EH (cell line): ENCODE measurements around the gene MAP2K6.
A peak's percentile ranks its signal among the peaks of the same experiment; 100 is the strongest.

Experiments used
- DNase-seq: peaks from one replicate; pipeline ENCODE4 v3.0.0-alpha.2; 2015; ENCODE audit warnings: low read depth

MAP2K6 gene

DNA sequence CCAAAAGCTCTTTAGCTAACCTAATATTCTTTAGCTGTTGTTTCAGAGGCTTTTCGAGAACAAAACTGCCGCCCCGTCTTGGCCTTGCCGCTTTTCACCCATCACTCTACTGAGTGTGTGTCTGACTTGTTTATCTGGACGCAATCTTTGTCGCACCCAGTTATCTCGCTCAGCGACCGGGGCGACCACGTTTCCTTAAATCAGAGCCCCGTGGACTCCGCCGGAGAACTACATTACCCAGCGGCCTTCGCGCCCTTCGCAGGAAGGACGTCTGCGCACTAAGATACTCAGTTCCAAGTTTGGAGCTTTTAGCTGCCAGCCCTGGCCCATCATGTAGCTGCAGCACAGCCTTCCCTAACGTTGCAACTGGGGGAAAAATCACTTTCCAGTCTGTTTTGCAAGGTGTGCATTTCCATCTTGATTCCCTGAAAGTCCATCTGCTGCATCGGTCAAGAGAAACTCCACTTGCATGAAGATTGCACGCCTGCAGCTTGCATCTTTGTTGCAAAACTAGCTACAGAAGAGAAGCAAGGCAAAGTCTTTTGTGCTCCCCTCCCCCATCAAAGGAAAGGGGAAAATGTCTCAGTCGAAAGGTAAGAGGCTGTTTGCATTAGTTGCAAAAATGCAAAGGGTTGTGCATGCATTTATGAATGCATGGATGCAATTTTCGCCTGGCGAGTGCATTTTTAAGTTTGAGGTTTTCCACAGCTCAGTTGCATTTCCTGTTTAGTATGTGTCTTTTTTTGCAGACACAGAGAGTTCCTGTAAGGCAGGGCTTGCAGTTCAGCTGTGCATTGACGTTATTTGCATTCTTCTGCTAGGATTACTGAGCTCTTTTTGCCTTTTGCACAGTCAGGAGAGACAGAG is at the start of gene MAP2K6:
MAP2K6 (plus strand) TSS at position 290 of the 867 bp plus-strand sequence; CDS start at position 578, 288 bp downstream.
- peak; percentile 46 for DNase-seq

DNA sequence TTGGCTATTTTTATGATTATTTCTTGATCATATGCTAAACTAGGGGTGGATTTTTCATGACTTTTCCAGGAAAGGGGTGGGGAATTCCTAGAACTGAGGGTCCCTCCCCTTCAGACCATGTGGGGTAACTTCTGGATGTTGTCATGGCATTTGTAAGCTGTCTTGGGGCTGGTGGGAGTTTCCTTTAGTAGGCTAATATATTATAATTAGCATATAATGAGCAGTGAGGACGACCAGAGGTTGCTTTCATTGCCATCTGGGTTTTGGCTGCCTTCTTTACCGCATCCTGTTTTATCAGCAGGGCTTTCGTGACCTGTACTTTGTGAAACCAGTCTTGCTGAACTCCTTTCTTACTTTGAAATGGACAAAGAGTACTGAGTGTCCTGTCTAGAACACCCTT is 47.2 kb upstream of the MAP2K6 start:
- no peak for DNase-seq

DNA sequence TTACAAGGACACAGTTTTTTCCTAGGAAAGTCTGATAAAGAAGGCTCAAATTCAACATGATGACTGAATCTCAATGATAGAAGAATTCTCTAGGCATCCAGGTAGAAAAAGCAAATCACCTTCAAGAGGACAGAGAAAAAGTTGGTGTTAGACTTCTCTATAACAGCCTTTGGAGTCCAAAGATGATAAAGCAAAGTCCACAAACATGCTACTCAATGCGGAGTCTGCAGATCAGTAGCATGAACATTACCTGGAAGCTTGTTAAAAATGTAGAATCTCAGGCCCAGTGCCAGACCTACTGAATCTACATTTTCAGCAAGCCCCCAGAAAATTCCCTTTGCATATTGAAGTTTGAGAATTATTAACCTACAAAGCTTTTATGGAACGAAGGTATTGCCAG is 41.4 kb upstream of the MAP2K6 start:
- DNase-seq = no peak

DNA sequence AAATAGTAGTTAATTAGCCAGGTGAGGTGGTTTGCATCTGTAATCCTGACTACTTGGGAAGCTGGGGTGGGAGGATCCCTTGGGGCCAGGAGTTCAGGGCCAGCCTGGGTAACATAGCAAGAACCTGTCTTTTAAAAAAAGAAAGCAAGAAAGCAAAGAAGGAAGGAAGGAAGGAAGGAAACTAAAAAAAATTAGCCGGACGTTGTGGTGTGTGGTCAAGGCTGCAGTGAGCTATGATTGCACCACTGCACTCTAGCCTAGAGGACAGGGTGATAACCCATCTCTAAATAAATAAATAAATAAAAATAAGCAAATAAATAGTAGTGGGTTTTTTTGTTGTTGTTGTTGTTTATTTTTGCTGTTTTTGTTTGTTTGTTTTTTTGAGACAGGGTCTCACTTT is 39.3 kb upstream of the MAP2K6 start:
- no peak for DNase-seq

DNA sequence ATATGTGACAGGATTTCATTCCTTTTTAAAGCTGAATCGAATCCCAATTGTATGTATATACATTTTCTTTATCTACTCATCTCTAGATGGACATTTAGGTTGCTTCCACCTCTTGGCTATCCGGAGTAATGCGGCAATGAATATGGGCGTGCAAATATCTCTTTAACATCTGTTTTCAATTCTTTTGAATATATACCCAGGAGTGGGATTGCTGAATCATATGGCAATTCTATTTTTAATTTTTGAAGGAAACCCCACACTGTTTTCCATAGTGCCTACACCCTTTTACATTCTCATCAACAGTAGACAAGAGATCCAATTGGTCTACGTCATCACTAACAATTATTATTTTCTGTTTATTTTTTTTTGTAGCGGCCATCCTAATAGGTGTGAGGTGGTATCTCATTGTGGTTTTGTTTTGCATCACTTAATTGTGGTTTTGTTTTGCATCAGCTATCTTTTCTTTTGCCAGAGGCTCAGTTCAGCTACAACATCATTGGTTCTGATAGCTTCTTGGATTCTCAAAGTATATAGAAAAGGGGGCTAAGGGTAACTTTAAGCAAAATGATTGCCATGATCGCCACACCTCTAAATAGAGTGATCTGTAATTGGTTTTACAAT is 25.6 kb upstream of the MAP2K6 start:
- no peak for DNase-seq

DNA sequence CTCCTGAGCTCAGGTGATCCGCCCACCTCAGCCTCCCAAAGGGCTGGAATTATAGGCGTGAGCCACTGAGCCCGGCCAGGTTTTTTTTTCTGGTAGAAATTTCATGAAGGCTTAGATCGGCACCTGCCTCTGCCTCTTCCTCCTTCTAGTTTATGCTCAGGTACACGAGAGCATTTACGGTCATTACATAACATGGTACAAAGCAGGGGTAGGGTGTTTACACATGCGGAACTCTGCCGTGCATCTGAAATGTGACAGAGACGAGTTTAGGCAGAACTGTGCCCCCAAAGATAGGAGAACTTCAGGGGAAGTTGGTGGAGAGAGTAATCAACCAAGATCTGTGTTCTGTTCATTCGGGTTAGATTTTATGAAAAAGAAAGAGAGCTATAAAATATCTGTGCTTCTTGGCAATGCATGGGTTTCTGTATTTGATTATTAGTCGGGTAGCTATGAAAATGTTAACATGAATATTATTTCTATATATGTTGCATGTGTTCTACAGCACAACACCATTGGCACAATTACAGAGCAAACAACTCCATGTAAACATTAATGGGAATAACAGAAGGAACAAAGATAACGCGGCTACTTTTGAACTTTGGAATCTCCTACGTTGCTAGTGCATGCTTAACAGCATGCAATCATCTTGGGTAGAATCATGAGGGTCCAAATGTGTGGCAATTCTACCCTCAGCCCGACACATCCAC is 23.5 kb upstream of the MAP2K6 start:
- DNase-seq = no peak

GRCh38 chr17:69401251-69401650 is 13.2 kb upstream of the MAP2K6 start:
- DNase-seq = no peak

- peak; percentile 13 for DNase-seq
Observed at GRCh38 chr17:69402052-69402451, 12.4 kb upstream of the MAP2K6 start.

- peak; percentile 53 for DNase-seq
Observed at GRCh38 chr17:69404399-69404798, 10.1 kb upstream of the MAP2K6 start.

DNA sequence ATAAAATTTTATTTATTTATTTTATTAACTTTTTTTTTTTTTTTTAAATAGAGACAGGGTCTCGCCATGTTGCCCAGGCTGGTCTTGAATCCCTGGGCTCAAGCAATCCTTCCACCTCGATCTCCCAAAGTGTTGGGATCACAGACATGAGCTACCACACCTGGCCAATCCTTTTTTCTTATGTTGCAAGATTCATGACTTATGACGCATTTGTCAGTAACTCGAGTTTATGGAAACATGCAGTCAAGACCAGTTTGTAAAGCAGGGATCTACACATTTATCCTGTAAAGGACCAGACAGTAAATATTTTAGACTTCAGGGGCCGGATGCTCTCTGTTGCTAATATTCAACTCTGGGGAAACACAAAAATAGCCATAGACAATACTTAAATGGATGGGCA is 9.4 kb upstream of the MAP2K6 start:
- no peak for DNase-seq

- peak; percentile 9 for DNase-seq
Observed at GRCh38 chr17:69406941-69407340, 7.6 kb upstream of the MAP2K6 start.

DNA sequence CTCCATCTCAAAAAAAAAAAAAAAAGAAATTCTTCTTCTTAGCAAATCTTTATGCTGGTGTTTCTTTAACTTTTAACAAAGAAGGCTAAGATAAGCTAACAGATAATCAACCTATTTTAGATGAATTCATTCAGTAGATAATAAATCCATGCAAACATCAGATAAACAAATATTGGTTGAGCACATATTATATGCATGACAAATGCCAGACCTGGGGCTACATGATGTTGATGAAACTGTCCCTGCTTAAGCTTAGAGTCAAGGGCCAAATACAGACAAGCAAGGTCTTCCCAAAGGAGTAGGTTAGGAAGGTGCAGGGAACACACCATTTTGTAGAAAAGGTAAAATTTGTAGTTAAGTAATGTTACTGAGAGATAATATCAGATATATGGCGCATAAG is 6.7 kb upstream of the MAP2K6 start:
- no peak for DNase-seq

GRCh38 chr17:69410671-69411070 is 3.8 kb upstream of the MAP2K6 start:
- no peak for DNase-seq

DNA sequence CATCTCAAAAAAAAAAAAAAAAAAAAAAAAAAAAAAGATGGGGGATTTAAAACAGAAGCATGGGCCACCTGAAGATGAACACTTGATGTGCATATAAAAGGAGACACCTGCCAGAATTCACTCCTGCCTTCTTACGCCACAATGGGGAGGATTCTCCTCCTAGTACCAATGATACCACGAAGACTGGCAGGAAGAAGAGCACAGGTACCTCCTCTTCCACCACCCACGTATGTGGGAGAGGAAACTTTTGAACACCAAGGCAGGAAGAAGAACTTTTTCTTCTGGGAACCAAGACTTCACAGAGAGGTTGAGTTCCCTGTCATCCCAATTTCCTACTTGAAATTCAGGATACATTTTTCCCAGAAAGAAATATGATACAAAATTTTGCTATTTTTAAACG is 2.7 kb upstream of the MAP2K6 start:
- DNase-seq = no peak

DNA sequence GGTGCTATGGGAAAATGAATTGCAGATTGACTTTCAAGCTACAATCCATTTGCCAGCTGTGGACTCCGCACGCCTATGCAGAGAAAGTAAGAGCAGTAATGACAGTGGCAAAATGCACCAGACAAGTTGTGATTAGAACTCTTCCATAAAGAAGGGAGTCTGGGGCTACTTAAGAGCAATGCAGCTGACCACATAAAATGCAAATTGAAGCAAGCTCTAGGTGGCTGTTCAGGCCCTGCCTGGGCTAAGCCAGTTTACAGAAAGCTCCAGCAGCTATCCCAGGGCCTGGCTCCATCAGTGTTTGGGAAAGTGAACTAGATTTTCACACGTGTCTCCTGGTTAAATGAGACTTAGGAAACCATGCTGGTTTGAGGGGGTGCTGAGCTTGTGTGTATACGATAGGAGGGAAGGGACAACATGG is 2.2 kb upstream of the MAP2K6 start:
- DNase-seq = no peak

DNA sequence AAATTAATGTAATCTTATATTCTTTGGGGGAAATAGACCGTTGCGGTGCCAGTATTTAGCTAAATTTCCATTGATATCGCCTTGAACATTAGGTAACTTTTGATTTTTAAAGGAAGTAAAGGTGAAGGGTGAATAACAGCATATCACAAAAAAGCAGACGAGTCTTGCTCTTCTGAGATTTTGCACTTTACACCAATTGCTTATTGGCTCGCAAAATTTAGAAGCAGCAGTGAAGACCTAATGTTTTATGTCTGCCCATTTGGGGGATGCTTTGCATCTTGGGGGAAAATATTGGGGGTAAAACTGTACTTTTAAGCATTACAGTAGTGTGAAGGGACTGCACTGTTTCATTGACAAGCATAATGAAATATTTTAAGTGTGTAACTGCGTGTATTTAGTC is 934 bp downstream of the MAP2K6 start:
- no peak for DNase-seq

- no peak for DNase-seq
Observed at GRCh38 chr17:69417545-69418483, 3.3 kb downstream of the MAP2K6 start.

- no peak for DNase-seq
Observed at GRCh38 chr17:69418535-69418934, 4.0 kb downstream of the MAP2K6 start.

DNA sequence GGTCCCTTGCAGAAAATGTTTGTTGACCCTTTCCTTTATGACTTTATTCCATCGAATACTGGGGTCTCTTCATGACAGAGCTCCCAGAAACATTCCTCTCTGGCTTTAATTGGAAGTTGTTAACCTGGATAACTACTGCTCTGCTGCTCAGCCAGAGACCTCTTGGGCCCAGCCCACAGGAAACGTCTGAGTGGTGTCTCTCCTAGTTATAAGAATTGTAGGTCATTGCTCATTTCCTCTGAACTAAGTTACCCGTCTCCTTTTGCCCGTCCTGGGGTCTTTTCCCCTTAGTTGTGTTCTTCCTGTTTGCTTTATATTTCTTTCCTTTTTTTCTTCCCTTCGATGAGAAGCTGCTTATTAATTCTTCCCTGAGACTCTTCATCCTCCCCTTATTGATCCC is 9.0 kb downstream of the MAP2K6 start:
- no peak for DNase-seq

DNA sequence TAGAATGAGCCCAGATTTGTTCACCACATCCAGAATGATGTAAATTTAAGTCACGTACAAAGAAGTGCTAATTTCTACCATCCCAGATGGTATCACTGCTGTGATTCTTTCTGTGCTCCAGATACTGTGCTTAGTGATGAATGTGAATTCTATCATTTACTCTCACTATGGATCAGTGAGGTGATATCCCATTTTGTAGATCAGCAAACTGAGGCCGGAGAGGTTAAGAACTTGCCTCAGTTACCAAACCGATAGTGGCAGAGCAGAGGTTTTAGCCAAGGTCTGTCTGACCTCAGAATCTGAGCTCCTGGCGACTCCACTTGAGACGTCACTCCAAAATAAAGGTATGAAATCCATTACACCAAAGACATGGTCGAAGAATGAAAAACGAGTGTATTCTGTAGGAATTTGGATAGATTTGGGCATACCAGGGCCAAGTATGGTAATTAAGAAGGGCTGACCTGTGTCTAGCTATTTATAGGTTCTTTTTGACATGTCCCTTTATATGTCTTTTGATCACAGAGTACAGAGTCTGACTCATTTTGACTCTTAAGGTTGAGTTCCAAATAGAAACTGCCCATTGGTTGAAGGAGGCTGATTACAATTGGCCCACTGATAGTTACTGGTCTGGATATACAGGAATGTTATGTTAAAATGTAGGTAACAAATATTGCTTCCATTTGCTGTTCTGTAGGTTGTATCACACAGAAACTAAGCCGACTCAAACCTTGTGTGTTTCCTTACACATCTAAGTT is 10.0 kb downstream of the MAP2K6 start:
- DNase-seq = no peak

- no peak for DNase-seq
Observed at GRCh38 chr17:69425978-69426377, 11.5 kb downstream of the MAP2K6 start.
